Measurements from ENCODE around the gene APLP2.
A peak's percentile ranks its signal among the peaks of the same experiment; 100 is the strongest.

Gene APLP2

GRCh38 chr11:130068546-130068985, 1.1 kb upstream of the APLP2 start:
- no peak for TF ChIP-seq CTCF (IDR thresholded peaks at IDR 0.05; ENCODE audit: extremely low read depth, missing control alignments)
- DNase-seq (ENCODE audit: low spot score) = no peak

GRCh38 chr11:130068986-130069658, 572 bp upstream of the APLP2 start:
- no peak for TF ChIP-seq CTCF (IDR thresholded peaks at IDR 0.05; ENCODE audit: extremely low read depth, missing control alignments)
- DNase-seq (ENCODE audit: low spot score) = no peak

GRCh38 chr11:130070109-130070845, 583 bp downstream of the APLP2 start:
- peak; percentile 11 for TF ChIP-seq CTCF (IDR thresholded peaks at IDR 0.05; ENCODE audit: extremely low read depth, missing control alignments)

GRCh38 chr11:130070846-130071200, 1.1 kb downstream of the APLP2 start:
- no peak for DNase-seq (ENCODE audit: low spot score)
- TF ChIP-seq CTCF (IDR thresholded peaks at IDR 0.05; ENCODE audit: extremely low read depth, missing control alignments) = no peak

More at GRCh38 chr11:130070109-130070845, 583 bp downstream of the APLP2 start:
- peak; percentile 81 for DNase-seq (ENCODE audit: low spot score)

- DNase-seq (ENCODE audit: low spot score) = no peak
- TF ChIP-seq CTCF (IDR thresholded peaks at IDR 0.05; ENCODE audit: extremely low read depth, missing control alignments) = no peak
Observed at GRCh38 chr11:130071211-130071712, 1.6 kb downstream of the APLP2 start.

- TF ChIP-seq CTCF (IDR thresholded peaks at IDR 0.05; ENCODE audit: extremely low read depth, missing control alignments) = no peak
- no peak for DNase-seq (ENCODE audit: low spot score)
Observed at GRCh38 chr11:130074736-130075135, 5.0 kb downstream of the APLP2 start.

- no peak for DNase-seq (ENCODE audit: low spot score)
Observed at GRCh38 chr11:130076778-130077481, 7.2 kb downstream of the APLP2 start.

More at GRCh38 chr11:130076778-130077481, 7.2 kb downstream of the APLP2 start:
- no peak for TF ChIP-seq CTCF (IDR thresholded peaks at IDR 0.05; ENCODE audit: extremely low read depth, missing control alignments)
